GM19240 (cell line): ENCODE results near the gene SBNO1.
"Not testable (repeated sequence)": the region's sequence is repeated elsewhere in the genome, so short reads cannot be mapped to it uniquely, and the experiment has no call there.

Source experiments
- DNase-seq: peaks from one replicate; pipeline ENCODE4 v3.0.0; 2011; ENCODE audit warnings: low spot score; ENCODE audit not compliant: insufficient read length

SBNO1 gene

GRCh38 chr12:123351349-123351748 lies 13.3 kb downstream of the SBNO1 start:
- DNase-seq: no peak

GRCh38 chr12:123346946-123347345 lies 17.7 kb downstream of the SBNO1 start:
- DNase-seq: no peak

- no peak for DNase-seq
These were observed 20.6 kb downstream of the SBNO1 start for GRCh38 chr12:123344086-123344485.

GRCh38 chr12:123337070-123337469 lies 27.6 kb downstream of the SBNO1 start:
- no peak for DNase-seq

- no peak for DNase-seq
These were observed 28.1 kb downstream of the SBNO1 start for GRCh38 chr12:123336530-123336929.

GRCh38 chr12:123335490-123335889 lies 29.2 kb downstream of the SBNO1 start:
- no peak for DNase-seq

- DNase-seq: no peak
These were observed 34.8 kb downstream of the SBNO1 start for GRCh38 chr12:123329799-123330198.

- no peak for DNase-seq
These were observed 44.8 kb downstream of the SBNO1 start for GRCh38 chr12:123319826-123320225.

GRCh38 chr12:123319273-123319672 lies 45.4 kb downstream of the SBNO1 start:
- DNase-seq: no peak

- not testable (repeated sequence) for DNase-seq
These were observed 51.6 kb downstream of the SBNO1 start for GRCh38 chr12:123313046-123313445.

GRCh38 chr12:123306200-123306599 lies 58.4 kb downstream of the SBNO1 start:
- no peak for DNase-seq

GRCh38 chr12:123305136-123305535 lies 59.5 kb downstream of the SBNO1 start:
- no peak for DNase-seq

GRCh38 chr12:123293178-123293760 lies 71.4 kb downstream of the SBNO1 start:
- no peak for DNase-seq

GRCh38 chr12:123289911-123290310 lies 74.7 kb downstream of the SBNO1 start:
- DNase-seq: no peak

GRCh38 chr12:123288751-123289346 lies 75.8 kb downstream of the SBNO1 start:
- DNase-seq: no peak

GRCh38 chr12:123286652-123287373 lies 77.8 kb downstream of the SBNO1 start:
- DNase-seq: no peak

- DNase-seq: no peak
These were observed 80.0 kb downstream of the SBNO1 start for GRCh38 chr12:123284669-123285068.

GRCh38 chr12:123283461-123283860 lies 81.2 kb downstream of the SBNO1 start:
- no peak for DNase-seq

- DNase-seq: no peak
These were observed 82.5 kb downstream of the SBNO1 start for GRCh38 chr12:123282111-123282510.

GRCh38 chr12:123280971-123281370 lies 83.7 kb downstream of the SBNO1 start:
- no peak for DNase-seq

- peak; percentile 47 for DNase-seq
These were observed 86.5 kb downstream of the SBNO1 start for GRCh38 chr12:123278101-123278627.

- no peak for DNase-seq
These were observed 91.5 kb downstream of the SBNO1 start for GRCh38 chr12:123273166-123273565.
